ENCODE measurements around the gene PCP4. TPM values are rescaled to one million over a fixed set of nuclear protein-coding genes. Genes with fewer than 3 reads are reported as not detected.

Gene PCP4
- total RNA-seq, 2 donors from 2014 or later: 0.99 to 6.5 TPM

- no peaks in the 10 kb centered on the region for H3K9me3 ChIP-seq
- H3K27ac ChIP-seq: no peak overlapping the region
- no peak for TF ChIP-seq CTCF (IDR thresholded peaks at IDR 0.05)
- no peaks in the 10 kb centered on the region for H3K27me3 ChIP-seq
- H3K4me3 ChIP-seq: no peak overlapping the region
- no peak overlapping the region for H3K9ac ChIP-seq (ENCODE audit: low read depth in 2 of 2, low read length in 2 of 2)
- H3K4me1 ChIP-seq: no peaks in the 10 kb centered on the region
- DNase-seq: no peak
- intact Hi-C loops (cut with DNase I): no loop called here
- H3K36me3 ChIP-seq: no peaks in the 10 kb centered on the region
Observed at GRCh38 chr21:39845571-39846130, 21.6 kb upstream of the PCP4 start.

GRCh38 chr21:39847877-39848276 is 19.4 kb upstream of the PCP4 start:
- no peak overlapping the region for H3K9ac ChIP-seq (ENCODE audit: low read depth in 2 of 2, low read length in 2 of 2)
- no peaks in the 10 kb centered on the region for H3K36me3 ChIP-seq
- no peak overlapping the region for H3K27ac ChIP-seq
- no peaks in the 10 kb centered on the region for H3K27me3 ChIP-seq
- no peaks in the 10 kb centered on the region for H3K9me3 ChIP-seq
- no peak overlapping the region for H3K4me3 ChIP-seq
- no peak for DNase-seq
- intact Hi-C loops (cut with DNase I): no loop called here
- TF ChIP-seq CTCF (IDR thresholded peaks at IDR 0.05): no peak
- H3K4me1 ChIP-seq: no peaks in the 10 kb centered on the region

GRCh38 chr21:39849014-39849655 is 18.1 kb upstream of the PCP4 start:
- TF ChIP-seq CTCF (IDR thresholded peaks at IDR 0.05): no peak

GRCh38 chr21:39850333-39850732 is 16.9 kb upstream of the PCP4 start:
- no peak for TF ChIP-seq CTCF (IDR thresholded peaks at IDR 0.05)
- no peaks in the 10 kb centered on the region for H3K9me3 ChIP-seq
- no peak overlapping the region for H3K9ac ChIP-seq (ENCODE audit: low read depth in 2 of 2, low read length in 2 of 2)
- no peak overlapping the region for H3K27ac ChIP-seq
- no peaks in the 10 kb centered on the region for H3K4me1 ChIP-seq
- DNase-seq: no peak
- H3K27me3 ChIP-seq: no peaks in the 10 kb centered on the region
- intact Hi-C loops (cut with DNase I): no loop called here
- H3K36me3 ChIP-seq: no peaks in the 10 kb centered on the region
- no peak overlapping the region for H3K4me3 ChIP-seq

More at GRCh38 chr21:39849014-39849655, 18.1 kb upstream of the PCP4 start:
- Histone ChIP-seq H3K4me1 (no peaks in the 10 kb centered on the region), H3K4me3 (no peak overlapping the region), H3K9me3 (no peaks in the 10 kb centered on the region), H3K9ac (ENCODE audit: low read depth in 2 of 2, low read length in 2 of 2) (no peak overlapping the region), H3K36me3 (no peaks in the 10 kb centered on the region), H3K27me3 (no peaks in the 10 kb centered on the region), H3K27ac (no peak overlapping the region)
- no peak for DNase-seq
- intact Hi-C loops (cut with DNase I): no loop called here

- no peak overlapping the region for H3K27ac ChIP-seq
- H3K9ac ChIP-seq (ENCODE audit: low read depth in 2 of 2, low read length in 2 of 2): no peak overlapping the region
- H3K27me3 ChIP-seq: no peaks in the 10 kb centered on the region
- no peaks in the 10 kb centered on the region for H3K36me3 ChIP-seq
- H3K4me3 ChIP-seq: no peak overlapping the region
- intact Hi-C loops (cut with DNase I): no loop called here
- no peak for DNase-seq
- no peaks in the 10 kb centered on the region for H3K9me3 ChIP-seq
- H3K4me1 ChIP-seq: no peaks in the 10 kb centered on the region
- TF ChIP-seq CTCF (IDR thresholded peaks at IDR 0.05): no peak
Observed at GRCh38 chr21:39851002-39851618, 16.1 kb upstream of the PCP4 start.
